Breast epithelium (tissue), 4 donors: ENCODE measurements around the gene LYPD5. TPM values are rescaled to one million over a fixed set of nuclear protein-coding genes. Genes with fewer than 3 reads are reported as not detected.

Experiments used
- DNase-seq, 2 donors: peaks; one replicate each; pipeline ENCODE4 v3.0.0-alpha.2; 2019; ENCODE audit warnings: low spot score in 2 of 2
- H3K27ac ChIP-seq, 2 donors: fragments of 200-600 bp; sonication (generic) in 1 of 2; one replicate each; pipeline ENCODE4 v1.5.1; 2016 to 2019; ENCODE audit warnings: mild to moderate bottlenecking in 1 of 2
- H3K27me3 ChIP-seq, 2 donors: fragments of 200-600 bp; sonication (generic) in 1 of 2; one replicate each; pipeline versions ENCODE4 v1.5.1 to v1.6.0; 2017 to 2019; ENCODE audit warnings: control low read depth in 1 of 2, mild to moderate bottlenecking in 1 of 2
- H3K36me3 ChIP-seq: fragments of 200-600 bp; one replicate; pipeline ENCODE4 v1.5.1; 2019
- H3K4me1 ChIP-seq, 2 donors: fragments of 200-600 bp; sonication (generic); one replicate each; pipeline ENCODE4 v1.5.1; 2016 to 2019; ENCODE audit warnings: control low read depth in 1 of 2
- H3K4me3 ChIP-seq, 3 donors: fragments of 200-600 bp; sonication (generic); 1 replicate in 2 of 3; 2 replicates in 1 of 3; pipeline ENCODE4 v1.5.1; 2016 to 2019; ENCODE audit warnings: mild to moderate bottlenecking in 3 of 3, moderate library complexity in 2 of 3
- H3K9me3 ChIP-seq, 2 donors: fragments of 200-600 bp; sonication (generic) in 1 of 2; one replicate each; pipeline ENCODE4 v1.5.1; 2016 to 2019; ENCODE audit warnings: control low read depth in 1 of 2
- POLR2A ChIP-seq: fragments of 450-650 bp; IDR thresholded peaks from one replicate; pipeline ENCODE4 v1.6.1; 2016; ENCODE audit warnings: antibody characterized with exemption, mild to moderate bottlenecking, moderate library complexity
- POLR2AphosphoS5 ChIP-seq, 3 donors: sonication (generic); formaldehyde crosslinking; IDR thresholded peaks; one replicate each; pipeline ENCODE4 v1.6.1; 2017; ENCODE audit warnings: antibody characterized with exemption in 3 of 3
- intact Hi-C: fragments of 100-400 bp; cut with DNase I; formaldehyde crosslinking; loops from one replicate; pipeline ENCODE4 v1.15.1; 2023; ENCODE audit warnings: low total_unique reads
- total RNA-seq, 3 donors: library from RNA; depleted of rRNA; stranded (reverse); fragments of >200 nt; gene quantifications; one replicate each; pipeline ENCODE4 v1.1.0, GENCODE V29; 2016
- TF ChIP-seq, protein P1 (sequence below), 3 donors: fragments of 450-650 bp; IDR thresholded peaks; one replicate each; pipeline ENCODE4 v1.5.1; 2016 to 2017; ENCODE audit warnings: antibody characterized with exemption in 3 of 3, mild to moderate bottlenecking in 3 of 3, moderate library complexity in 3 of 3

The LYPD5 gene
- total RNA-seq, 3 donors from 2014 or later: 0.48 to 7.2 (median 6.2) TPM

DNA sequence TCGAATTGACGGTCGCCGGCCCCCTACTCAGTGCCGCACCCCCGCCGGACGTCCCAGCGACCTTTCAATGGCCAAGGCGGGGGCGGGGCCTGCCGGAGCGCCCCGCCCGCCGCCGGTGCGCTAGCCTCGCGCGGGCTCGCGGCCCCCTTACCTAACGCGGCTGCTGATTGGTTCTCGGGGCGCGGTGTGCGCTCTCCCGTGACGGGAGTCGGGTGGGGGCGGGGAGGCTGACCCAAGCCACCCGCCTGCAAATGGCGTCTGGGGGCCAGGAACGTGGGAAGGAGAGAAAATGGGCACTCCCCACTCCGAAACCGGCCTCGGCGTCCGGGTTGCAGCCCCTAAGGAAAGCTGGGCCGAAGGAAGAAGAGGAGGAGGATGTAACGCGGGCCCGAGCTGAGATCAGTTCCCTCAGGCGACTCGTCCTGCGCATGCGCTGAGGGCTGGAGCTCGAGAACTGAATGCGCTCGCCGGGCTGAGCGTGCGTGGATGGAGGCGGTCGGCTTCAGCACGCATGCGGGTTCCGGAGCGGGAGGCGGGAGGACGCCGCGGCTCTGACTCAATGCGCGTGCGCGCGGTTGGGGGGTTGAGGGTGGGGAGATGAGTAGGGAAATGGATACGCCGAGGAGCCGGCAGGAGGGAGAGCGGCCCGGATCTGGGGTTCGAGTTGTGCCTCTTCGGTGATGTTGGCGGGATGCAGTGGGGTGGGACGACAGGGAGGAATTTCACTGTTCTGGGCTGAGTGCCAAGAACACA lies 47.6 kb downstream of the LYPD5 start, which contains the start of gene SMG9:
Gene SMG9 (minus strand): TSS at position 460 of the 753 bp plus-strand sequence. CDS start 4,221 bp downstream, outside the sequence.
- peak; percentile 96 to 97 for DNase-seq
- Histone ChIP-seq H3K27me3 (no peaks in the 10 kb centered on the region), H3K9me3 (no peaks in the 10 kb centered on the region), H3K36me3 (no peaks in the 10 kb centered on the region), H3K4me1 (no peaks in the 10 kb centered on the region), H3K27ac (peak within 1 kb of the TSS; percentile 98), H3K4me3 (peak within 1 kb of the TSS; percentile 62 to 76 (median 75))
- TF ChIP-seq, protein P1, sequence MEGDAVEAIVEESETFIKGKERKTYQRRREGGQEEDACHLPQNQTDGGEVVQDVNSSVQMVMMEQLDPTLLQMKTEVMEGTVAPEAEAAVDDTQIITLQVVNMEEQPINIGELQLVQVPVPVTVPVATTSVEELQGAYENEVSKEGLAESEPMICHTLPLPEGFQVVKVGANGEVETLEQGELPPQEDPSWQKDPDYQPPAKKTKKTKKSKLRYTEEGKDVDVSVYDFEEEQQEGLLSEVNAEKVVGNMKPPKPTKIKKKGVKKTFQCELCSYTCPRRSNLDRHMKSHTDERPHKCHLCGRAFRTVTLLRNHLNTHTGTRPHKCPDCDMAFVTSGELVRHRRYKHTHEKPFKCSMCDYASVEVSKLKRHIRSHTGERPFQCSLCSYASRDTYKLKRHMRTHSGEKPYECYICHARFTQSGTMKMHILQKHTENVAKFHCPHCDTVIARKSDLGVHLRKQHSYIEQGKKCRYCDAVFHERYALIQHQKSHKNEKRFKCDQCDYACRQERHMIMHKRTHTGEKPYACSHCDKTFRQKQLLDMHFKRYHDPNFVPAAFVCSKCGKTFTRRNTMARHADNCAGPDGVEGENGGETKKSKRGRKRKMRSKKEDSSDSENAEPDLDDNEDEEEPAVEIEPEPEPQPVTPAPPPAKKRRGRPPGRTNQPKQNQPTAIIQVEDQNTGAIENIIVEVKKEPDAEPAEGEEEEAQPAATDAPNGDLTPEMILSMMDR (IDR thresholded peaks at IDR 0.05): peak in 1 of 3 donors; percentile 20
- TF ChIP-seq POLR2AphosphoS5 (IDR thresholded peaks at IDR 0.05): peak; percentile 93 to 96 (median 94)
- TF ChIP-seq POLR2A: peak; percentile 66
- intact Hi-C loops: no loop called here

GRCh38 chr19:43754253-43754502 lies 48.1 kb downstream of the LYPD5 start:
- intact Hi-C loops: no loop called here
- Histone ChIP-seq H3K27ac (peak overlapping the region; percentile 98), H3K27me3 (no peaks in the 10 kb centered on the region), H3K4me1 (no peaks in the 10 kb centered on the region), H3K4me3 (peak overlapping the region; percentile 62 to 76 (median 75)), H3K36me3 (no peaks in the 10 kb centered on the region), H3K9me3 (no peaks in the 10 kb centered on the region)
- TF ChIP-seq POLR2AphosphoS5 (IDR thresholded peaks at IDR 0.05) (no peak), POLR2A (no peak)
- TF ChIP-seq, protein P1 (IDR thresholded peaks at IDR 0.05): no peak
- DNase-seq: no peak

DNA sequence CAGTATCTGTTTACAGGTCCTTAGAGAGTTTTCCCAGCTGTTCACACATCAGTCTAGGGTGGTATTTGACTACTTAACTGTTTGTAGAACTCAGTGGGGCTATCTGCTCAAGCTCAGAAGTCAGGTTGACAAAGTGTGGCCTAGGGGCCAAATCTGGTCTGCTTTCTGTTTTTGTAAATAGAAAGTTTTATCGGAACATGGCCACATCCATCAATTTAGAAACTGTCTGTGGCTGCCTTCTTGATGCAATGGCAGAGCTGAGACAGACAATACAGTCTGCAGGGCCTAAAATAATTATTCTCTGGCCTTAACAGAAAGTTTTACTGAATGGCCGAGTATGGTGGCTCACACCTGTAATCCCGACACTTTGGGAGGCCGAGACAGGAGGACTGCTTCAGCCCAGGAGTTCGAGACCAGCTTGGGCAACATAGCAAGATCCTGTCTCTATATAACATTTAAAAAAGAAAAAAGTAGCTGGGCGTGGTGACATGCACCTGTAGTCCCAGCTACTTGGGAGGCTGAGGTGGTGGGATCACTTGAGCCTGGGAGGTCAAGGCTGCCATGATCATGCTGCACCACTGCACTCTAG lies 49.9 kb downstream of the LYPD5 start:
- no peaks in the 10 kb centered on the region for H3K27me3 ChIP-seq
- H3K4me1 ChIP-seq: no peaks in the 10 kb centered on the region
- no peaks in the 10 kb centered on the region for H3K9me3 ChIP-seq
- H3K4me3 ChIP-seq: no peak overlapping the region
- no peak for DNase-seq
- peaks cover 4% of the 10 kb centered on the region for H3K36me3 ChIP-seq
- no peak for TF ChIP-seq POLR2AphosphoS5 (IDR thresholded peaks at IDR 0.05)
- TF ChIP-seq, protein P1 (IDR thresholded peaks at IDR 0.05): no peak
- H3K27ac ChIP-seq: no peak overlapping the region
- intact Hi-C loops: no loop called here

DNA sequence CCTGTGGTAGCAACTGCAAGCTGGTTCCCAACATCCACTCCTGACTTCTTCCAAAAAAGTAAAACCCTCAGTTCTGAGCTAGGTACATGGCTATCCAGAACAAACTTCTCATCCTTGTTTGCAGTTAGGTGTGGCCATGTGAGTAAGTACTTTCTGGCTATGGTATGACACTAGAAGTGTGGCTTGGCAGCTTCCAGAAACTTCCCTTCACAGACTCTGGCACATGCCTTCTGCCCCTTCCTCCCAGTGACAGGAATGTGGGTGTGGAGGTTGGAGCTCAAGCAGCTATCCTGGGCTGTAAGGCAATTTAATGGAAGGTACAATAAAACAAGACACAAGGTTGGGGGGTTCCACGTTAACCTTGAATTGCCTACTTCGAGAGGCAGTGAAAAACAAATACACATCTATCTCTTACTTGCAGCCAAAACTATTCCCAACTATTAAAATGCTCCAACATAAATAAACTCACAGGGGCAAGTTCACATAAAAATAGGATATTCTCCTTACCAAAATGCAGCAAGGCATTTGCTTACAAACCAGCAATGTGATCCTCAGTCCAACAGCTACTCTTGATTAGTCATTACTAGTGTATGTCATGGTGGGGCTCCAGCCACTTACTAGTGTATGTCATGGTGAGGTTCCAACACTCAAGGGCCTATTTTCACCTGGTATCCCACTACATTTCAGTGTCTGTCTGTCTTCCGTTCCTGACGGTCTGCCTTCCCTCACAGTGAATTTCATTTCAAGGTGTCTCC lies 50.6 kb downstream of the LYPD5 start:
- Histone ChIP-seq H3K27me3 (no peaks in the 10 kb centered on the region), H3K27ac (no peak overlapping the region), H3K4me3 (no peak overlapping the region), H3K4me1 (no peaks in the 10 kb centered on the region), H3K36me3 (peaks cover 9% of the 10 kb centered on the region), H3K9me3 (no peaks in the 10 kb centered on the region)
- intact Hi-C loops: no loop called here
- no peak for DNase-seq
- TF ChIP-seq POLR2A (no peak), POLR2AphosphoS5 (IDR thresholded peaks at IDR 0.05) (no peak)
- TF ChIP-seq, protein P1 (IDR thresholded peaks at IDR 0.05): no peak

GRCh38 chr19:43749898-43750297 lies 52.3 kb downstream of the LYPD5 start:
- DNase-seq: no peak
- Histone ChIP-seq H3K27me3 (no peaks in the 10 kb centered on the region), H3K27ac (no peak overlapping the region), H3K36me3 (peaks cover 9% of the 10 kb centered on the region), H3K9me3 (no peaks in the 10 kb centered on the region), H3K4me3 (no peak overlapping the region), H3K4me1 (no peaks in the 10 kb centered on the region)
- TF ChIP-seq POLR2A (no peak), POLR2AphosphoS5 (IDR thresholded peaks at IDR 0.05) (no peak)
- TF ChIP-seq, protein P1 (IDR thresholded peaks at IDR 0.05): no peak
- intact Hi-C loops: no loop called here
